Bronchial epithelial cell (primary cell): ENCODE data around the gene HOXB5. TPM values are rescaled to one million over a fixed set of nuclear protein-coding genes. Genes with fewer than 3 reads are reported as not detected.

Source experiments
- DNase-seq: peaks from one replicate; pipeline ENCODE4 v3.0.0-alpha.2; 2010; ENCODE audit warnings: low read depth
- FAIRE-seq: peaks from 2 replicates; lab custom pipeline; 2011; peaks lifted over from hg19 to GRCh38; lab: Jason Lieb, UNC
- H3K27me3 ChIP-seq: 2 replicates; pipeline ENCODE4 v1.5.1; 2011; ENCODE audit warnings: low read length; ENCODE audit not compliant: control insufficient read depth, insufficient read depth
- H3K36me3 ChIP-seq: 2 replicates; pipeline ENCODE4 v1.5.1; 2011; ENCODE audit warnings: low read length; ENCODE audit not compliant: control insufficient read depth, insufficient read depth
- H3K4me3 ChIP-seq: 2 replicates; pipeline ENCODE4 v1.5.1; 2011; ENCODE audit warnings: mild to moderate bottlenecking, low read depth, low read length, control low read depth
- total RNA-seq: library from RNA; depleted of rRNA; stranded (reverse); fragments of >200 nt; gene quantifications from 2 replicates; pipeline ENCODE4 v1.2.1, GENCODE V29; 2014
- TF ChIP-seq, protein P1 (sequence below): IDR thresholded peaks from 2 replicates; pipeline ENCODE4 v1.5.1; 2011; ENCODE audit warnings: mild to moderate bottlenecking, moderate library complexity, low read length, control low read depth, inconsistent platforms; ENCODE audit not compliant: insufficient read depth, severe bottlenecking

Gene HOXB5
- total RNA-seq, 1 donor from 2014 or later = not detected

DNA sequence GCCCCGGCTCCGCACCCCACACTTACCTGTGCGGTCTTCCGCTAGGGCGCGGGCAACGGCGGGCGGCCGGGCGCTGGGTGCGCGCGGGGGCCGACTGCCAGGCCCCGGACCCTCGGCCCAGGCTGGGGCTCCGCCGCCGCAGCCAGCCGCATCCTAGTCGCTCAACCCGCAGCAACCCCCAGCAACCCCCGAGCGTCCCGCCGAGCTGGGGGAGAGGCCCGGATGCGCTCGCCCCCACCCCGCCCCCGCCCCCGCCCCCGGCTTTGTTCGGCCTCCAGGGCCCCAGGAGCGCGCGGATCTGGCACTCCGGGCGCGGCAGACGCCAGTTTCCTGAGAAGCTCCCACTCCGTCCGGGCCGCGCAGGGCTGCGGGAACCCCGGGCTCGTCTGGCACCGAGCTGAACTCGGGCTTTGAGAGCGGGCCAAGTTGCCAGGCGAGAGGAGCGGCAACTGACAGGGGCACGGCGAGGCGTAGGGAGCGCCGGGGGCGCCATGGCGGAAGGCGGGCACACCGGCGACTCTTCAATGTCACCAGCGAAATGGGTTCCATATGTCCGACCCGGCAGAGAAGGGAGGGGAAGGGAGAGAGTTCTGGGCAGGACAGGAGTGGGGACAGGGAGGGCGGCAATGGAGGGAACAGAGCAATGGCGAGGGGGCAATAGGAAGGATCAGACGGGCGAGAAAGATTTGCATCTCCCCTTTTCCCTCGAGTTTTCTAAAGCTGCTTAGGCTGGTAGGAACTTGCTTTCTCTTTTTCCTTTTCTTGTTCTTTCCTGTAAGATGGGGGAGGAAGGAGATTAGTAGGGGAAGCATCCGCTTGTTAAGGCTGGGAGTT, 29.2 kb downstream of the HOXB5 start:
- Histone ChIP-seq H3K4me3 (no peak overlapping the region), H3K36me3 (no peaks in the 10 kb centered on the region), H3K27me3 (peaks cover 82% of the 10 kb centered on the region)
- FAIRE-seq = no peak
- TF ChIP-seq, protein P1, sequence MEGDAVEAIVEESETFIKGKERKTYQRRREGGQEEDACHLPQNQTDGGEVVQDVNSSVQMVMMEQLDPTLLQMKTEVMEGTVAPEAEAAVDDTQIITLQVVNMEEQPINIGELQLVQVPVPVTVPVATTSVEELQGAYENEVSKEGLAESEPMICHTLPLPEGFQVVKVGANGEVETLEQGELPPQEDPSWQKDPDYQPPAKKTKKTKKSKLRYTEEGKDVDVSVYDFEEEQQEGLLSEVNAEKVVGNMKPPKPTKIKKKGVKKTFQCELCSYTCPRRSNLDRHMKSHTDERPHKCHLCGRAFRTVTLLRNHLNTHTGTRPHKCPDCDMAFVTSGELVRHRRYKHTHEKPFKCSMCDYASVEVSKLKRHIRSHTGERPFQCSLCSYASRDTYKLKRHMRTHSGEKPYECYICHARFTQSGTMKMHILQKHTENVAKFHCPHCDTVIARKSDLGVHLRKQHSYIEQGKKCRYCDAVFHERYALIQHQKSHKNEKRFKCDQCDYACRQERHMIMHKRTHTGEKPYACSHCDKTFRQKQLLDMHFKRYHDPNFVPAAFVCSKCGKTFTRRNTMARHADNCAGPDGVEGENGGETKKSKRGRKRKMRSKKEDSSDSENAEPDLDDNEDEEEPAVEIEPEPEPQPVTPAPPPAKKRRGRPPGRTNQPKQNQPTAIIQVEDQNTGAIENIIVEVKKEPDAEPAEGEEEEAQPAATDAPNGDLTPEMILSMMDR = no peak
- no peak for DNase-seq

DNA sequence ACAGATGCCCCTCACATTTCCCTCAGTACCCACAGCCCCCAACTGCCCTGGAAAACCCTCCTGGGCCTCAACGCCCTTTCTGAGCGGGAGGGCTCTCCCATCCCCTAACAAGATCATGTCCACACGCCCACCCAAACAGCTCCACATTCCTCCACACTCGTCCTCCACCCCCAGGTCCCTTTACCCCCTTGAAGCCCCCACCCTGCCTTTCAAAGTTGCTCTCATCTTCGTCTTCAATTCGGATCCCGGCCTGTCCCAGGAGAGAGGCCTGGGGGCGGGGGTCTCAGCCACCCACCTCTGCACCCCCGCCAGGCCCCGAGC, 29.8 kb downstream of the HOXB5 start:
- FAIRE-seq = no peak
- no peak overlapping the region for H3K4me3 ChIP-seq
- H3K27me3 ChIP-seq = peaks cover 84% of the 10 kb centered on the region
- TF ChIP-seq, protein P1 = no peak
- DNase-seq = no peak
- H3K36me3 ChIP-seq = no peaks in the 10 kb centered on the region

DNA sequence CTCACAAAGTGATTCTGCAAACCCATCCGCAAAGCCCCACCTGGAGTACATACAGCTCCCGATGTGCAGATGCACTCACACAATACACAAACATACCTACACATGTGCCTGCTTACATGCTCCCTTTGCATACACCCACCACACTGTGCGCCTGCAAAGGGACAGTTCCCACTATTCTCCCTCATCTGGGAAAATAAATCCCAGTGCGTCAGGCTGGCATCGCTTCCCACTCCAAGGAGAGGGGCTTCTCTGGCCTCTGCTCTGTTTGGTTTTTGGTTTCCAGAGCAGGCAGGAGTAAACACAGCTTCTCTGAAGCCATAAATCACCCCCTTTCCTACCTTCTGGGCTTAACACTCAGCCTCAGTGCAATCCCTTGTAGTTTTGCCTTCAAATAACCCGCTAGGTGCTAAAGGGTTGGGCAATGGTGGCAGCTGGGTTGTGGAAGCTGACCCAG, 30.2 kb downstream of the HOXB5 start:
- TF ChIP-seq, protein P1 = no peak
- H3K4me3 ChIP-seq = no peak overlapping the region
- FAIRE-seq (no peak), DNase-seq (no peak)
- H3K36me3 ChIP-seq = no peaks in the 10 kb centered on the region
- H3K27me3 ChIP-seq = peaks cover 84% of the 10 kb centered on the region

DNA sequence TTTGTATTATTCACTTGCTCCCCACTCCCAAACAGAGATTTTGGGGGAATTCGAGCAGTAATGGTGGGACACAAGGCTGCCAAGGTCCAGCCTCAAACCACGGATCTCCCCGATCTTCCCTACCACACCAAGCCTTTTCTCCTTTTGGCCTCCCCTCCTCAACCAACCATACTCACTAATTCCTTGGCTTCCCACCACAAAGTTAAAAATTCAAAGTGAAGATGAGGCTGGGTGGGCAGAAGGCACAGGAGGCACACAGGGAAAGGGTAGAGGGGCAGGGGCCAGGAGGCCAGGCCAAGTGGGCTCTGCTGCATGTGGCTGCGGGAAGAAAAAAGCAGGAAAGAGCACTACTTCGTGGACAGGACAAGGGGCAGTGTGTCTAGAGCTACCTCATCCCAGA, 30.6 kb downstream of the HOXB5 start:
- TF ChIP-seq, protein P1 = no peak
- H3K27me3 ChIP-seq = peaks cover 87% of the 10 kb centered on the region
- H3K36me3 ChIP-seq = no peaks in the 10 kb centered on the region
- FAIRE-seq (no peak), DNase-seq (no peak)
- no peak overlapping the region for H3K4me3 ChIP-seq

DNA sequence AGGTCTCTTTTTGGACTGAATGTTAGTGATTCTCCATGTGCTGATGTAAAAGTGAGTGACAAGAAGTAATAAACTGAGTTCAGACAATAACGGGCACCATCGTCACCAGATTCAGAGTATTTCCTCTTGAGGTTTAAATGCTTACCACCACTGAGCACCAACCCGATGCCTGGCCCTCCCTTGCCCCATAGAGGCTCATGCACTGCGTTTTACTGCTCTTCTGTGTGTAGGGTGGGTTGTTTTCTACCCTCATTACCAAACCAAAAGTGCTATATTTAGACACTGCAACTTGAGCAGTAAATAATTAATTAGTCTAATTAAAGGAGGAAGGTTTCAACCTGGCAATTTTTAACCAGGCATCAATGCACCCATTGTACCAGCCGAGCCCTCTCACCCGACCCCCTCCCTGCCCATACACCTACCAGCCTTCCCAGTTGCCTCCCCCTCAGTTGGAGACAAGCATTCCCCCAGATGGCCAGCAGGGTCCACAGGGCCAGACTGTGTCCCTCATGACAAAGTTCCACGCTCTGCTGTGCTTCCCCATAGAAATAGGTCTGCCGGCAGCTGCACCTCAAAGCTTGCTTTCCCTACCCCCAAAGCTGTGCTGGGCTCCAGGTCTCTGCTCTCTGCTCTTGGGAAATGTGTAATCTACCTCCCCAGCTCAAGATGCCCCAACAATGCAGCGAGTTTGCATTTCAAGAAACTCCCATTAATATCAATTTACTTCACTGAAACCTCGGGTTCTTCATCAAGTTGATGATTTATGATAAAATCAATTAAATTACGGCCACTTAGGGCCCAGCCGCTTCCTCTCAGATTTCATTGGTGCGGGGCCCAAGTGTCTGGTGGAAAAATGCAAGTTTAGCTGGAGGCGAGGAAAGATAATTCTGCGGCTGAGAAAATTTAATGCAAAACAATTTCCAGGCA, 31.4 kb downstream of the HOXB5 start:
- peaks cover 83% of the 10 kb centered on the region for H3K27me3 ChIP-seq
- no peaks in the 10 kb centered on the region for H3K36me3 ChIP-seq

More for the DNA sequence above, 31.4 kb downstream of the HOXB5 start:
- DNase-seq (no peak), FAIRE-seq (no peak)
- TF ChIP-seq, protein P1 = no peak
- H3K4me3 ChIP-seq = no peak overlapping the region
